Measurements from ENCODE around the gene CAMK1.

The CAMK1 gene

GRCh38 chr3:9783954-9784353 is 14.2 kb upstream of the CAMK1 start:
- H3K9ac ChIP-seq (ENCODE audit: low read length): no peak overlapping the region
- H2BK120ac ChIP-seq (ENCODE audit: insufficient read depth, low read length, poor library complexity): no peak overlapping the region
- no peak overlapping the region for H3K4me2 ChIP-seq (ENCODE audit: low read length)
- H3K23ac ChIP-seq (ENCODE audit: low read length): no peak overlapping the region
- no peak overlapping the region for H4K12ac ChIP-seq (ENCODE audit: low read depth, low read length)
- H3K27me3 ChIP-seq (ENCODE audit: insufficient read depth, low read length): no peaks in the 10 kb centered on the region
- no peak overlapping the region for H3K18ac ChIP-seq (ENCODE audit: low read length)
- no peaks in the 10 kb centered on the region for H3K9me3 ChIP-seq (ENCODE audit: insufficient read depth, low read depth, low read length)
- no peak overlapping the region for H3K4me3 ChIP-seq (ENCODE audit: low read depth, low read length)
- H3K4ac ChIP-seq (ENCODE audit: low read depth, low read length): no peak overlapping the region
- no peak overlapping the region for H2AK5ac ChIP-seq (ENCODE audit: low read length)
- H3K4me1 ChIP-seq (ENCODE audit: control insufficient read depth in 1 of 2, insufficient read depth in 2 of 2, low read length in 2 of 2): no peaks in the 10 kb centered on the region
- peaks cover 38 to 56% of the 10 kb centered on the region in 2 experiments for H3K36me3 ChIP-seq (ENCODE audit: control insufficient read depth in 1 of 2, insufficient read depth in 2 of 2, low read length in 2 of 2)
- H2AFZ ChIP-seq (ENCODE audit: insufficient read depth, low read length, poor library complexity): no peak overlapping the region
- H3K27ac ChIP-seq (ENCODE audit: low read depth, low read length): no peak overlapping the region
- no peak overlapping the region for H3K14ac ChIP-seq (ENCODE audit: low read length)
- no peak overlapping the region for H4K91ac ChIP-seq (ENCODE audit: low read depth, low read length)
- WGBS (ENCODE audit: extremely low coverage, insufficient coverage, insufficient read length): no CpG with 5 or more reads among the region's 14 CpGs
- no peak overlapping the region for H4K8ac ChIP-seq (ENCODE audit: low read depth, low read length)
- DNase-seq: no peak
- no peaks in the 10 kb centered on the region for H3K79me1 ChIP-seq (ENCODE audit: low read length)
- no peak overlapping the region for H2BK12ac ChIP-seq (ENCODE audit: low read length)
- no peaks in the 10 kb centered on the region for H3K79me2 ChIP-seq (ENCODE audit: control insufficient read depth, insufficient read depth, low read length, poor library complexity)
- H2BK5ac ChIP-seq (ENCODE audit: low read depth, low read length, poor library complexity): no peak overlapping the region

GRCh38 chr3:9782770-9783169 is 13.0 kb upstream of the CAMK1 start:
- WGBS (ENCODE audit: extremely low coverage, insufficient coverage, insufficient read length): no CpG with 5 or more reads among the region's 3 CpGs
- no peak overlapping the region for H2BK12ac ChIP-seq (ENCODE audit: low read length)

GRCh38 chr3:9781978-9782603 is 12.3 kb upstream of the CAMK1 start:
- H3K27me3 ChIP-seq (ENCODE audit: insufficient read depth, low read length): no peaks in the 10 kb centered on the region
- H2BK120ac ChIP-seq (ENCODE audit: insufficient read depth, low read length, poor library complexity): no peak overlapping the region
- no peak overlapping the region for H4K91ac ChIP-seq (ENCODE audit: low read depth, low read length)
- H4K8ac ChIP-seq (ENCODE audit: low read depth, low read length): no peak overlapping the region
- no peak overlapping the region for H2BK5ac ChIP-seq (ENCODE audit: low read depth, low read length, poor library complexity)
- no peak overlapping the region for H3K9ac ChIP-seq (ENCODE audit: low read length)
- H3K27ac ChIP-seq (ENCODE audit: low read depth, low read length): no peak overlapping the region
- H3K4ac ChIP-seq (ENCODE audit: low read depth, low read length): no peak overlapping the region
- no CpG with 5 or more reads among the region's 3 CpGs for WGBS (ENCODE audit: extremely low coverage, insufficient coverage, insufficient read length)
- H3K23ac ChIP-seq (ENCODE audit: low read length): no peak overlapping the region
- no peak overlapping the region for H3K4me3 ChIP-seq (ENCODE audit: low read depth, low read length)
- no peak for DNase-seq
- H3K14ac ChIP-seq (ENCODE audit: low read length): no peak overlapping the region
- no peaks in the 10 kb centered on the region for H3K79me1 ChIP-seq (ENCODE audit: low read length)
- no peaks in the 10 kb centered on the region for H3K4me1 ChIP-seq (ENCODE audit: control insufficient read depth in 1 of 2, insufficient read depth in 2 of 2, low read length in 2 of 2)
- H2AFZ ChIP-seq (ENCODE audit: insufficient read depth, low read length, poor library complexity): no peak overlapping the region
- no peaks in the 10 kb centered on the region for H3K9me3 ChIP-seq (ENCODE audit: insufficient read depth, low read depth, low read length)
- H2BK12ac ChIP-seq (ENCODE audit: low read length): no peak overlapping the region
- no peak overlapping the region for H2AK5ac ChIP-seq (ENCODE audit: low read length)
- H3K4me2 ChIP-seq (ENCODE audit: low read length): no peak overlapping the region
- no peak overlapping the region for H3K18ac ChIP-seq (ENCODE audit: low read length)
- H4K12ac ChIP-seq (ENCODE audit: low read depth, low read length): no peak overlapping the region
- H3K79me2 ChIP-seq (ENCODE audit: control insufficient read depth, insufficient read depth, low read length, poor library complexity): no peaks in the 10 kb centered on the region
- H3K36me3 ChIP-seq (ENCODE audit: control insufficient read depth in 1 of 2, insufficient read depth in 2 of 2, low read length in 2 of 2): peaks cover 34 to 49% of the 10 kb centered on the region in 2 experiments

More at GRCh38 chr3:9782770-9783169, 13.0 kb upstream of the CAMK1 start:
- Histone ChIP-seq H2AFZ (ENCODE audit: insufficient read depth, low read length, poor library complexity) (no peak overlapping the region), H3K4me3 (ENCODE audit: low read depth, low read length) (no peak overlapping the region), H3K79me1 (ENCODE audit: low read length) (no peaks in the 10 kb centered on the region), H4K8ac (ENCODE audit: low read depth, low read length) (no peak overlapping the region), H3K4me1 (ENCODE audit: control insufficient read depth in 1 of 2, insufficient read depth in 2 of 2, low read length in 2 of 2) (no peaks in the 10 kb centered on the region), H4K91ac (ENCODE audit: low read depth, low read length) (no peak overlapping the region), H3K9ac (ENCODE audit: low read length) (no peak overlapping the region), H3K14ac (ENCODE audit: low read length) (no peak overlapping the region), H3K18ac (ENCODE audit: low read length) (no peak overlapping the region), H2AK5ac (ENCODE audit: low read length) (no peak overlapping the region), H2BK120ac (ENCODE audit: insufficient read depth, low read length, poor library complexity) (no peak overlapping the region), H3K23ac (ENCODE audit: low read length) (no peak overlapping the region), H3K9me3 (ENCODE audit: insufficient read depth, low read depth, low read length) (no peaks in the 10 kb centered on the region), H4K12ac (ENCODE audit: low read depth, low read length) (no peak overlapping the region), H2BK5ac (ENCODE audit: low read depth, low read length, poor library complexity) (no peak overlapping the region), H3K36me3 (ENCODE audit: control insufficient read depth in 1 of 2, insufficient read depth in 2 of 2, low read length in 2 of 2) (peaks cover 36 to 52% of the 10 kb centered on the region in 2 experiments), H3K4ac (ENCODE audit: low read depth, low read length) (no peak overlapping the region), H3K27ac (ENCODE audit: low read depth, low read length) (no peak overlapping the region), H3K4me2 (ENCODE audit: low read length) (no peak overlapping the region), H3K27me3 (ENCODE audit: insufficient read depth, low read length) (no peaks in the 10 kb centered on the region), H3K79me2 (ENCODE audit: control insufficient read depth, insufficient read depth, low read length, poor library complexity) (no peaks in the 10 kb centered on the region)
- no peak for DNase-seq

GRCh38 chr3:9781551-9781950 is 11.8 kb upstream of the CAMK1 start:
- Histone ChIP-seq H3K4me2 (ENCODE audit: low read length) (no peak overlapping the region), H3K18ac (ENCODE audit: low read length) (no peak overlapping the region), H4K8ac (ENCODE audit: low read depth, low read length) (no peak overlapping the region), H3K9me3 (ENCODE audit: insufficient read depth, low read depth, low read length) (no peaks in the 10 kb centered on the region), H3K23ac (ENCODE audit: low read length) (no peak overlapping the region), H2AK5ac (ENCODE audit: low read length) (no peak overlapping the region), H3K79me2 (ENCODE audit: control insufficient read depth, insufficient read depth, low read length, poor library complexity) (no peaks in the 10 kb centered on the region), H3K14ac (ENCODE audit: low read length) (no peak overlapping the region), H3K27ac (ENCODE audit: low read depth, low read length) (no peak overlapping the region), H2AFZ (ENCODE audit: insufficient read depth, low read length, poor library complexity) (no peak overlapping the region), H2BK12ac (ENCODE audit: low read length) (no peak overlapping the region), H2BK120ac (ENCODE audit: insufficient read depth, low read length, poor library complexity) (no peak overlapping the region), H3K79me1 (ENCODE audit: low read length) (no peaks in the 10 kb centered on the region), H3K9ac (ENCODE audit: low read length) (no peak overlapping the region), H3K36me3 (ENCODE audit: control insufficient read depth in 1 of 2, insufficient read depth in 2 of 2, low read length in 2 of 2) (peaks cover 30 to 46% of the 10 kb centered on the region in 2 experiments), H3K4ac (ENCODE audit: low read depth, low read length) (no peak overlapping the region), H4K91ac (ENCODE audit: low read depth, low read length) (no peak overlapping the region), H3K4me1 (ENCODE audit: control insufficient read depth in 1 of 2, insufficient read depth in 2 of 2, low read length in 2 of 2) (no peaks in the 10 kb centered on the region), H3K27me3 (ENCODE audit: insufficient read depth, low read length) (no peaks in the 10 kb centered on the region), H3K4me3 (ENCODE audit: low read depth, low read length) (no peak overlapping the region), H4K12ac (ENCODE audit: low read depth, low read length) (no peak overlapping the region), H2BK5ac (ENCODE audit: low read depth, low read length, poor library complexity) (no peak overlapping the region)
- WGBS (ENCODE audit: extremely low coverage, insufficient coverage, insufficient read length): no CpG with 5 or more reads among the region's 1 CpG
- DNase-seq: no peak

Measured in trophoblast cell (in vitro differentiated cells and primary cell).